ENCODE results near the gene DAB2IP. TPM values are rescaled to one million over a fixed set of nuclear protein-coding genes. Genes with fewer than 3 reads are reported as not detected.

DAB2IP gene
- total RNA-seq, 1 donor from 2014 or later, result 0.75 TPM

DNA sequence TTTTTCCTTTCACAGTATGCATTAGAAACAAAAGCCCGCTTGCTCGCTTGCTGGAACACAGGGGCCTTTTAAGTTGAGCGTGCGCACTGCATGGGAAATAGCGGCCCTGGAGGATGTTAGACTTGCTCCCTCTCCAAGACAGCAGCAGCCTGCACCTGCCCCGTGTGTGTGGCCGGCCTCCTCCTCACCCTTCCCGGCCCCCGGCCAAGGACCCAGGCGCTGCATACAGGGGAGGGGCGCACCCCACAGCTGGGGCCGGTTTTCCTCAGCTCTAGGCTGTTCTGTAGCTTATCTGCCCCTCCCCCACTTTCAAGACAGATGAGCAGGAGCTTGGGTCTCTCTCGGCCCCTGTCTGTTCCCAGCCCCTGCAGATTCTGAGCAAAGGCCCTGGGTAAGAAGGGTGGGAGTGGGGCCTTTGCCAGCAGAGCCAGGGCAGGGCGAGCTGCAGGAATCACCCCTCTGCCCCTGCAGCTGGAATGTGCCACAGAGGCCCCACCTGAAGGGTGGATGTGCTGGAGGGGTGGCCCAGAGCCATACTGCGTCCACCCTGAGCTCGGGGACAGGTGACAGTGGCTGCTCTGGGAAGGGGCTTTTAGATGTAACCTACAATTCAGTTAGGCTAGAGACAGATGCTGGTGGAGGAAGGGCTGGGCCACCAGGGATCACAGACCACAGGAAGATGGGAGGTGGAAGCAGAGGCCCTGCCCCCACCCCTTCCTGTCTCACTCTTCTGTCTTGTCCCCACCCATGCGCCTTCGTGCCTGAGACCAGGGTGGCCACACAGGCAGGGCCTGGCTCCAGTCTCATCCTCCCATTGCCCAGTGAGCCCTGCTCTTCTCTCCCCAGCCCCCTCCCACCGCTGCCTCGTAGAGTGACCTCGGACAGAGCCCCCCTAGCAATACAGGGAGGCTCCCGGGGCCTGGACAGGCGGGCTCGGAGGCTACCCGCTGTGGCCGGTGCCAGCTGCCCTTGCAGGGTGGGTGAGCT is 132.4 kb downstream of the DAB2IP start:
- no peaks in the 10 kb centered on the region for H3K27me3 Mint-ChIP-seq
- no peak for ATAC-seq (ENCODE audit: low read depth)
- no peaks in the 10 kb centered on the region for H3K36me3 Mint-ChIP-seq (ENCODE audit: low read depth)
- H3K4me1 Mint-ChIP-seq, result no peaks in the 10 kb centered on the region
- ChIA-PET CTCF (no interaction called here), POLR2A (no interaction called here)
- TF ChIP-seq CTCF (IDR thresholded peaks at IDR 0.05), result no peak
- H3K27ac Mint-ChIP-seq, result no peak overlapping the region
- intact Hi-C loops (cut with micrococcal nuclease), result no loop called here
- H3K9me3 Mint-ChIP-seq, result peaks cover 2% of the 10 kb centered on the region
- H3K4me3 Mint-ChIP-seq, result no peak overlapping the region
- no peak for DNase-seq

DNA sequence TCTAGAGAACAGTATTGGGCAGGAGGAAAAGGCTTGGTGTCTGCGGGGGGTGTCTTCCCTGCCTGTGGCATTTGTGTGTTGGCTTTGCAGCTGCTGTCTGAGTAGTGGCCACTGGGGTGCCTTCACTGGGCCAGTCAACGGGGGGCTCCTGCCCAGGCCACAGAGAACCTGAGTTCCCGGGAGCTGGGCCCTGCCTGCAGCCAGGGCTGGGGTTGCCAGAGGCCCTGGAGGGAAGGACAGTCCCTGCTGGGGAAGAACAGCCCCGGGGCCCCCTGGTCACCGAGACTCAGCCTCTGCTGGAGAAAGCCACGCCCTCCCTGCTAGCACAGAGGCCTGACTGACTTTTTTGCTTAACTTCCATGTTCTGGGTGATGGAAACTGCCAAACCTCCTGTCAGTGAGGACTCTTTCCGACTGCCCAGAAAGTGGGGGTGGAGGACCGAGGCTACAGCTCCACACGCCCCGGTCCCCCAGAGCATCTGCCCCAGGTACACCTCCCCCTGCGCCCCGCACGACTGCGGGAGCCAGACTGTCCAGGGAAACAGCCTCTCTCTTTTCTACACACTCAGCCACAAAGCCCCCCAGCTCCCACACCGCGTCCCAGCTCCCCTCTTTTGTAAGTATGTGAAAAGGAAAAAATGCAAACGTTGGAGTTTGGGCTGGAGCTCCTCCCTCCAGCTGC is 133.4 kb downstream of the DAB2IP start:
- intact Hi-C loops (cut with micrococcal nuclease), result no loop called here
- ChIA-PET CTCF (no interaction called here), POLR2A (no interaction called here)
- H3K27ac Mint-ChIP-seq, result no peak overlapping the region
- H3K4me3 Mint-ChIP-seq, result no peak overlapping the region
- no peaks in the 10 kb centered on the region for H3K9me3 Mint-ChIP-seq
- H3K4me1 Mint-ChIP-seq, result no peaks in the 10 kb centered on the region
- DNase-seq (no peak), ATAC-seq (ENCODE audit: low read depth) (no peak)
- no peaks in the 10 kb centered on the region for H3K36me3 Mint-ChIP-seq (ENCODE audit: low read depth)
- TF ChIP-seq CTCF (IDR thresholded peaks at IDR 0.05), result no peak
- peaks cover 4% of the 10 kb centered on the region for H3K27me3 Mint-ChIP-seq

DNA sequence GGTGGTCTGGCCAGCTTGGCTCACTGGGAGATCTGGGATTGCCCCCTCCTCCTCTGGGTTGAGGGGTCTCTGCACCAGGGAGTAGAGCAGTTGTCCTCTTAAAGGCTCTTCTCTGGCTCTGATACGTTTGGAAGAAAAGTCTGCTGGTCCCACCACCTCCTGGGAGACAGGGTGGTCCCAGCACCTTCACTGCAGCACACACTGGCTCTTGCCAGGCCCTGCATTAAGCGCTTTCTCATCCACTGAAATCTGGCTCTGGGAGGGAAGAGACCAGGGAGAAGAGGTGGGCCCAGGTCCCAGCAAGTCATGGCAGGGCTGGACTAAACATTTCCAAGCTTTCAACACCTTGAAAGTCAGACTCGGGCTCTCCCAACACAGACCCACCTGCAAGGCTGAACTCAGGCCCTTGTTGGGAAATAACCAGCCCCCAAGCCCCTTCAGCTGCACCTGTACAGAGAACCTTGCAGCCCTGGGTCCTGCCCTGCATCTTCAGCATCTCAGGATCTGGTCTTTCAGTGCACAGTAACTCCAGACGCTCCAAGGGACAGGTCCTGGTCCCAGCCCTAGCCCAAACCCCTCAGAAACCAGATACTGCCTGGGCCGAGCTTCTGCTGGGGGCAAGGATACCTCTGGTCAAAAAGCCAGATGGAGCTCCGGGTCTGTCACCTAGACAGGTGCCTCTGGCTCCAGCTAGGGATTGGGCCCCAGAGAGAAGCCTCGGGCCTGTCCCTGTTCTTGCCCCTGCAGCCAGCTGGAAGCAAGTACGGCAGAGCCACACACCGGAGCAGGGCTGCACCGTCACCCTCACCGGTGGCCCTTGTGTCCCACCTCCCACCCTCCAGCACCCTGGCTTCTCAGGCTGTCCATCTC is 134.5 kb downstream of the DAB2IP start:
- no peaks in the 10 kb centered on the region for H3K9me3 Mint-ChIP-seq
- no peak overlapping the region for H3K4me3 Mint-ChIP-seq
- intact Hi-C loops (cut with micrococcal nuclease), result no loop called here
- ATAC-seq (ENCODE audit: low read depth), result no peak
- no peaks in the 10 kb centered on the region for H3K36me3 Mint-ChIP-seq (ENCODE audit: low read depth)
- POLR2A ChIA-PET, result no interaction called here
- no peak overlapping the region for H3K27ac Mint-ChIP-seq
- no peak for DNase-seq
- CTCF ChIA-PET, result no interaction called here
- peaks cover 4% of the 10 kb centered on the region for H3K27me3 Mint-ChIP-seq
- no peaks in the 10 kb centered on the region for H3K4me1 Mint-ChIP-seq
- no peak for TF ChIP-seq CTCF (IDR thresholded peaks at IDR 0.05)

- Mint-ChIP-seq H3K27me3 (peaks cover 4% of the 10 kb centered on the region), H3K4me1 (no peaks in the 10 kb centered on the region), H3K4me3 (no peak overlapping the region), H3K9me3 (no peaks in the 10 kb centered on the region), H3K27ac (no peak overlapping the region), H3K36me3 (ENCODE audit: low read depth) (no peaks in the 10 kb centered on the region)
- ATAC-seq (ENCODE audit: low read depth), result no peak
- DNase-seq, result no peak
- CTCF ChIA-PET, result no interaction called here
- intact Hi-C loops (cut with micrococcal nuclease), result no loop called here
- TF ChIP-seq CTCF (IDR thresholded peaks at IDR 0.05), result no peak
- POLR2A ChIA-PET, result no interaction called here
Measured at GRCh38 chr9:121786543-121786948, 135.1 kb downstream of the DAB2IP start.
